CD4-positive, CD25-positive, alpha-beta regulatory T cell (primary cell): ENCODE measurements around the gene TGFB1I1. TPM values are rescaled to one million over a fixed set of nuclear protein-coding genes. Genes with fewer than 3 reads are reported as not detected.

ENCODE experiments used
- ATAC-seq, 2 donors: fragments of 150-1000 bp; cut with Tn5 transposase; one replicate each; pipeline ENCODE4 v1.10.0; 2021; ENCODE audit warnings: low read depth in 2 of 2, moderate number of reproducible peaks in 2 of 2, moderate library complexity in 1 of 2
- DNase-seq, 3 donors: peaks; one replicate each; pipeline versions ENCODE4 v3.0.0 to v3.0.0-alpha.2; 2012 to 2022; ENCODE audit warnings: mixed read lengths in 1 of 3
- H3K27ac ChIP-seq: one replicate; pipeline ENCODE4 v1.7.0; 2013; ENCODE audit warnings: mild to moderate bottlenecking, low read length; ENCODE audit not compliant: insufficient read depth, poor library complexity, severe bottlenecking
- H3K27me3 ChIP-seq: one replicate; pipeline ENCODE4 v1.7.0; 2013; ENCODE audit warnings: low read length; ENCODE audit not compliant: control insufficient read depth, insufficient read depth
- H3K36me3 ChIP-seq: one replicate; pipeline ENCODE4 v1.7.0; 2013; ENCODE audit warnings: mild to moderate bottlenecking, low read length, moderate library complexity; ENCODE audit not compliant: control insufficient read depth, insufficient read depth
- H3K4me1 ChIP-seq: 2 replicates; pipeline ENCODE4 v1.7.0; 2013; ENCODE audit warnings: mild to moderate bottlenecking, low read length; ENCODE audit not compliant: insufficient read depth, control insufficient read depth, poor library complexity, severe bottlenecking
- H3K4me3 ChIP-seq: one replicate; pipeline ENCODE4 v1.7.0; 2013; ENCODE audit warnings: low read depth, mild to moderate bottlenecking, low read length, moderate library complexity
- H3K9me3 ChIP-seq, 2 experiments: 1 replicate in 1 of 2; 2 replicates in 1 of 2; pipeline ENCODE4 v1.7.0; 2013; ENCODE audit warnings: low read length in 2 of 2, mild to moderate bottlenecking in 1 of 2, moderate library complexity in 1 of 2; ENCODE audit not compliant: control insufficient read depth in 2 of 2
- H3K27ac Mint-ChIP-seq, 3 donors: one replicate each; pipeline ENCODE4 v1.8.0; 2020 to 2022; ENCODE audit warnings: mild to moderate bottlenecking in 3 of 3, mixed read lengths in 3 of 3, moderate library complexity in 2 of 3
- H3K27me3 Mint-ChIP-seq: one replicate; pipeline ENCODE4 v1.8.0; 2022; ENCODE audit warnings: mild to moderate bottlenecking, mixed read lengths
- H3K36me3 Mint-ChIP-seq: one replicate; pipeline ENCODE4 v1.8.0; 2020; ENCODE audit warnings: mixed read lengths
- H3K4me1 Mint-ChIP-seq, 4 donors: one replicate each; pipeline ENCODE4 v1.8.0; 2020 to 2022; ENCODE audit warnings: mixed read lengths in 4 of 4, mild to moderate bottlenecking in 1 of 4
- H3K4me3 Mint-ChIP-seq, 4 donors: one replicate each; pipeline ENCODE4 v1.8.0; 2020 to 2022; ENCODE audit warnings: mild to moderate bottlenecking in 4 of 4, mixed read lengths in 4 of 4, moderate library complexity in 3 of 4
- H3K9me3 Mint-ChIP-seq, 7 donors: one replicate each; pipeline ENCODE4 v1.8.0; 2020 to 2022; ENCODE audit warnings: mixed read lengths in 7 of 7, mild to moderate bottlenecking in 3 of 7, moderate library complexity in 2 of 7
- polyA plus RNA-seq, 4 donors: library from polyadenylated mRNA; unstranded; fragments of 300-500 nt; fragmentation: Illumina TruSeq; gene quantifications; one replicate each; pipeline ENCODE4 v1.2.3, GENCODE V29; 2021
- total RNA-seq: library from RNA; stranded (reverse); gene quantifications from one replicate; pipeline ENCODE4 v1.2.3, GENCODE V29; 2022

The TGFB1I1 gene
- total and polyA plus RNA-seq, 5 donors from 2014 or later = 0.33 to 5.0 (median 1.6) TPM

GRCh38 chr16:31475946-31476302 lies 4.0 kb downstream of the TGFB1I1 start:
- Histone ChIP-seq H3K27me3 (no peaks in the 10 kb centered on the region), H3K36me3 (no peaks in the 10 kb centered on the region), H3K4me1 (peaks cover 33% of the 10 kb centered on the region), H3K27ac (no peak overlapping the region), H3K9me3 (no peaks in the 10 kb centered on the region), H3K4me3 (no peak overlapping the region)
- Mint-ChIP-seq H3K27ac (peak overlapping the region in 2 of 3 donors; percentile 56 to 88), H3K9me3 (no peaks in the 10 kb centered on the region), H3K4me1 (peaks cover 0 to 31% (median 6%) of the 10 kb centered on the region in 4 donors), H3K36me3 (no peaks in the 10 kb centered on the region), H3K4me3 (peak overlapping the region; percentile 78 to 89 (median 81)), H3K27me3 (peaks cover 9% of the 10 kb centered on the region)
- ATAC-seq = no peak
- DNase-seq = peak in 1 of 3 donors; percentile 27

- H3K27ac Mint-ChIP-seq = peak overlapping the region in 2 of 3 donors; percentile 56 to 88
- H3K27me3 Mint-ChIP-seq = peaks cover 5% of the 10 kb centered on the region
- Histone ChIP-seq H3K4me3 (peak overlapping the region; percentile 37), H3K27me3 (no peaks in the 10 kb centered on the region), H3K36me3 (no peaks in the 10 kb centered on the region), H3K9me3 (no peaks in the 10 kb centered on the region), H3K27ac (peak overlapping the region; percentile 55), H3K4me1 (peaks cover 31% of the 10 kb centered on the region)
- peaks cover 0 to 28% (median 6%) of the 10 kb centered on the region in 4 donors for H3K4me1 Mint-ChIP-seq
- H3K4me3 Mint-ChIP-seq = peak overlapping the region; percentile 79 to 94 (median 86)
- ATAC-seq = peak; percentile 89 to 92
- no peaks in the 10 kb centered on the region for H3K36me3 Mint-ChIP-seq
- DNase-seq = peak; percentile 73 to 92 (median 81)
- H3K9me3 Mint-ChIP-seq = no peaks in the 10 kb centered on the region
These were observed 4.6 kb downstream of the TGFB1I1 start for GRCh38 chr16:31476303-31477219.

- peak in 2 of 3 donors; percentile 37 to 50 for DNase-seq
- peak overlapping the region; percentile 33 for H3K27ac ChIP-seq
- H3K4me1 ChIP-seq = peaks cover 24% of the 10 kb centered on the region
- ATAC-seq = peak; percentile 8 to 17
- Mint-ChIP-seq H3K9me3 (no peaks in the 10 kb centered on the region), H3K36me3 (no peaks in the 10 kb centered on the region), H3K4me1 (peaks cover 0 to 24% (median 5%) of the 10 kb centered on the region in 4 donors), H3K4me3 (peak overlapping the region; percentile 79 to 90 (median 86)), H3K27me3 (peaks cover 4% of the 10 kb centered on the region), H3K27ac (peak overlapping the region; percentile 15 to 48 (median 26))
- no peaks in the 10 kb centered on the region for H3K27me3 ChIP-seq
- H3K9me3 ChIP-seq = no peaks in the 10 kb centered on the region
- H3K4me3 ChIP-seq = no peak overlapping the region
- no peaks in the 10 kb centered on the region for H3K36me3 ChIP-seq
These were observed 5.6 kb downstream of the TGFB1I1 start for GRCh38 chr16:31477220-31478216.

- no peak overlapping the region for H3K27ac ChIP-seq
- no peaks in the 10 kb centered on the region for H3K27me3 Mint-ChIP-seq
- peaks cover 0 to 21% (median 1%) of the 10 kb centered on the region in 4 donors for H3K4me1 Mint-ChIP-seq
- no peaks in the 10 kb centered on the region for H3K27me3 ChIP-seq
- DNase-seq (no peak), ATAC-seq (no peak)
- no peak overlapping the region for H3K4me3 ChIP-seq
- no peaks in the 10 kb centered on the region for H3K36me3 Mint-ChIP-seq
- no peaks in the 10 kb centered on the region for H3K9me3 Mint-ChIP-seq
- peaks cover 19% of the 10 kb centered on the region for H3K4me1 ChIP-seq
- no peaks in the 10 kb centered on the region for H3K36me3 ChIP-seq
- no peaks in the 10 kb centered on the region for H3K9me3 ChIP-seq
- H3K4me3 Mint-ChIP-seq = peak overlapping the region in 2 of 4 donors; percentile 16 to 90
- no peak overlapping the region for H3K27ac Mint-ChIP-seq
These were observed 7.0 kb downstream of the TGFB1I1 start for GRCh38 chr16:31478956-31479355.

GRCh38 chr16:31479751-31480150 lies 7.8 kb downstream of the TGFB1I1 start:
- ATAC-seq (no peak), DNase-seq (no peak)
- Histone ChIP-seq H3K9me3 (no peaks in the 10 kb centered on the region), H3K4me3 (no peak overlapping the region), H3K27me3 (no peaks in the 10 kb centered on the region), H3K27ac (no peak overlapping the region), H3K36me3 (no peaks in the 10 kb centered on the region), H3K4me1 (peaks cover 19% of the 10 kb centered on the region)
- peak overlapping the region in 1 of 4 donors; percentile 41 for H3K4me3 Mint-ChIP-seq
- H3K27ac Mint-ChIP-seq = peak overlapping the region in 1 of 3 donors; percentile 83
- H3K4me1 Mint-ChIP-seq = peaks cover 0 to 21% (median 1%) of the 10 kb centered on the region in 4 donors
- H3K9me3 Mint-ChIP-seq = no peaks in the 10 kb centered on the region
- no peaks in the 10 kb centered on the region for H3K27me3 Mint-ChIP-seq
- H3K36me3 Mint-ChIP-seq = no peaks in the 10 kb centered on the region

GRCh38 chr16:31480851-31481536 lies 9.0 kb downstream of the TGFB1I1 start:
- DNase-seq = no peak

GRCh38 chr16:31483081-31483480 lies 11.1 kb downstream of the TGFB1I1 start, which contains the start of gene SLC5A2:
Gene SLC5A2 (plus strand): TSS chr16:31483123. CDS start chr16:31483137, 14 bp downstream.
- H3K9me3 Mint-ChIP-seq = no peaks in the 10 kb centered on the region
- H3K9me3 ChIP-seq = no peaks in the 10 kb centered on the region

More at GRCh38 chr16:31480851-31481536, 9.0 kb downstream of the TGFB1I1 start:
- Histone ChIP-seq H3K4me1 (peaks cover 15% of the 10 kb centered on the region), H3K27me3 (no peaks in the 10 kb centered on the region), H3K4me3 (no peak overlapping the region), H3K27ac (no peak overlapping the region), H3K36me3 (no peaks in the 10 kb centered on the region), H3K9me3 (no peaks in the 10 kb centered on the region)
- Mint-ChIP-seq H3K27me3 (no peaks in the 10 kb centered on the region), H3K27ac (no peak overlapping the region), H3K36me3 (no peaks in the 10 kb centered on the region), H3K9me3 (no peaks in the 10 kb centered on the region), H3K4me1 (peaks cover 0 to 25% (median 2%) of the 10 kb centered on the region in 4 donors), H3K4me3 (no peak overlapping the region)
- no peak for ATAC-seq

More at GRCh38 chr16:31483081-31483480, 11.1 kb downstream of the TGFB1I1 start, which contains the start of gene SLC5A2:
- DNase-seq (no peak), ATAC-seq (no peak)
- Histone ChIP-seq H3K27ac (no peak within 1 kb of the TSS), H3K4me3 (no peak within 1 kb of the TSS), H3K4me1 (peaks cover 12% of the 10 kb centered on the region), H3K36me3 (no peaks in the 10 kb centered on the region), H3K27me3 (no peaks in the 10 kb centered on the region)
- peak within 1 kb of the TSS in 1 of 4 donors; percentile 80 for H3K4me3 Mint-ChIP-seq
- peaks cover 0 to 23% (median 5%) of the 10 kb centered on the region in 4 donors for H3K4me1 Mint-ChIP-seq
- no peaks in the 10 kb centered on the region for H3K27me3 Mint-ChIP-seq
- no peaks in the 10 kb centered on the region for H3K36me3 Mint-ChIP-seq
- no peak within 1 kb of the TSS for H3K27ac Mint-ChIP-seq
